NCI-H82 treated with DMSO at 0.1 percent for 48 hours (cell line): ENCODE data around the gene RAD18.

Source experiments
- DNase-seq: peaks from one replicate; lab custom pipeline; 2025; ENCODE audit not compliant: unreplicated experiment; lab: John Stamatoyannopoulos, UW

The RAD18 gene

DNA sequence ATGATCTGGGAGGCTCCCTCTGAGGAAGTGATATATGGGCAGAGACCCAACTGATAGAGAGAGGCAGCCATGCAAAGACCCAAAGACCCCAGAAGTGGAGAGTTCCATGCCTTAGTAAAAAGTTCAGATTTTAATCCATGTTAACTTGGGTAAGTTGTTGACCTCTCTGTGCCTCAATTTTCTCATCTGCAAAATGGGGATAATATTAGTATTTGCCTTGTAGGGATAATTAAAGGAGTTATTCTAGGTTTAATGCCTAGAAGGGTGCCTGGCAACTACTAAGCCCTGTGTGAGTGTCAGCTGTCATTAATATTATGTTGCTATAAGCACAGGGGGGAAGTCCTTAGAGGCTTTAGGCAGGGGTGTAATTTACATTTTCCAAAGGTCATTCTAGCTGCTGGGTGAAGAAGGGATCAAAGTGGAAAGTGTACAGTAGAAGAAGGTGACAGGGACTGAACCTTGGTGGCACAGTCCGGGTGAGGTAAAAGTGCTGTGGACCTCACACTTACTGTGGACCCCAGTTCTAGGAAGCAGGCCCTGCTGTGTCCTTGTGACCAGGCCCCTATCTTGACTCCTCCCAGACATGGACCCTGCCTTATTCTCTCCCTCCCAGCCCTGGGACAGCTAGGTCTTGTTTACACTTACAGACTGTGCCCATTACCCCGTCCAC lies 3.0 kb upstream of the RAD18 start:
- no peak for DNase-seq

DNA sequence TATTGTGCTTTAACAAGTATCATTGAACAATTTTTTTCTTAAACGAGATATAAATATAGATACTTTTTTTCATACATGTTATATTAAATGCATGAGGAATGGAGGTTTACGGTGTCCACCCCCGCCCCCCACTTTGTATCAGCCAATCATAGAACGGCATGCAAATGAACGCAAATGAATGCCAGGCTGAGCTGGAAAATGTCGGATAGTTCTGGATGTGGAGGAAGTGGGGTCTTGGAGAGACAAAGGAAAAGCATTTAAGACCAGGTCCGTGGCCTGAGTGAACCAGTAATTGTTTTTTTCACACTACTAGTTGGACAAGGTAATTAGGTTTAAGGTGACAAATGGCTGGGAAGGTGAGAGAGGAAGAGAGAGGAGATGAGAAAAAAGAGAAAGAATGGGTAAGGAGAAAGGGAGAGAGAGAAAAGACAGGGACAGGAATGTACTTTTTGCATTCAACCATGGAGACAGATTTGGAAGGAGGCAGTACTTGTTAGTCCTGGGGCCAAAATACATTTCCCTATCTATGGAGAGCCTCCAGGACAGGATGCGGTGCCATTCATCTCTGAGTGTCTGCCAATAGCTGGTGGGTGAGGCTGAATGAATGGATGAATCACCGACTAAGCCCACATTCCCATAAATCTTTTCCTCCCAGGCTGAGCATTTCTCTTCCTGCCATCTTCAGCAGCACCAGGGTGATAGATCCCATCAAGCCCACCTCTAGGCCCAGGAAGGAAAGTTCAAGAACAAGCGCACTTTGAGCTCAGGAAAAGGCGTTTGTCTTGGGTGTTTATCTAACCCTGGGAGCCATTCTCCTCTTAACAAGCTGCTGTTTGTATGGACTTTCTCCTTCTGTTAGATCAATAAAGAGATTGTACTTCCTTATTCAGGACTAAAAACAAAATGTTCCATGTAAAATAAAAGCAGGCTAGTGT lies 1.4 kb upstream of the RAD18 start:
- DNase-seq, result no peak

DNA sequence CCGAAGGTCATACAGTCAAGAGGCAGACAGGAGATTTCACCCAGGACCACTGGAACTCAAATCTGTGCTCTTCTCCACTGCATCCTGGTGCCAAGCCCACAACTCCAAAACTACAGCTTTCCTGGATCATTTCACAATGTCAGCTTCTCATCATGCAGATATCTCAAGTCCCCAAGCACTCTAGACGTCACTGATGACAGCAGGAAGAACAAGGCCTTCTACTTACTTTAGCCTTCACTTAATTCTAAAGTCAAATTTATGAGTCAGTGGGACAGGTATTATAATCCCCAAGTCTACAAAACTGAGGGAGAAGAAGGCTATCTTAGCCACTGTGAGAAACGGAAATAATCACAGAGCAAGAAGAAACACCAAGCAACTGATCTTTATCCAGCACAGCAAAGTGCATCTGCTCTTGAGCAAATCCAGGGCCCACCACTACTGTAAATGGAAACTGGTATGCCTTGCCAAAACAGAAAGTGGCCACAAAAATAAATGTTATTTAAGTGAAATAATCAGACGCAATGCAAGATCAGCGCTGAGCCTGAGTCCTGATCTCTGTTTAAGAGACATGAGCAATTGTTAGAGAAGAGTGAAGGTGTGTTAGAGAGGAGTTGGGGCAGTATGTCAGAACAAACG lies 928 bp downstream of the RAD18 start:
- no peak for DNase-seq

DNA sequence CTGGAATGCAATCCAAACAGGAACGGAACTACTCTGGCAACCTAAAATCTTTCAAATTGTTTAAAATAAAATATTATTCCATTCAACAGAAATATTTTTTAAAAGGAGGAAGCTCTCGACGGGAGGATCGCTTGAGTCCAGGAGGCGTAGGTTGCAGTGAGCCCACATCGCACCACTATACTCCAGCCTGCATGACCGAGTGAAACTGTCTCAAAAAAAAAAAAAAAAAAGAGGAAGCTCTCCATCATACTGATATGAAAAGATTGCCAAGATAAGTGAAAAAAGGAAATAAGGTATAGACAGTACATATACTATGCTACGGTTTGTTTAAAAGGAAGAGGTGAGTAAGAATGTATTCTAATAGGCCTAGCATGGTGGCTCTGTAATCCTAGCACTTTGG lies 3.6 kb downstream of the RAD18 start:
- DNase-seq, result no peak

DNA sequence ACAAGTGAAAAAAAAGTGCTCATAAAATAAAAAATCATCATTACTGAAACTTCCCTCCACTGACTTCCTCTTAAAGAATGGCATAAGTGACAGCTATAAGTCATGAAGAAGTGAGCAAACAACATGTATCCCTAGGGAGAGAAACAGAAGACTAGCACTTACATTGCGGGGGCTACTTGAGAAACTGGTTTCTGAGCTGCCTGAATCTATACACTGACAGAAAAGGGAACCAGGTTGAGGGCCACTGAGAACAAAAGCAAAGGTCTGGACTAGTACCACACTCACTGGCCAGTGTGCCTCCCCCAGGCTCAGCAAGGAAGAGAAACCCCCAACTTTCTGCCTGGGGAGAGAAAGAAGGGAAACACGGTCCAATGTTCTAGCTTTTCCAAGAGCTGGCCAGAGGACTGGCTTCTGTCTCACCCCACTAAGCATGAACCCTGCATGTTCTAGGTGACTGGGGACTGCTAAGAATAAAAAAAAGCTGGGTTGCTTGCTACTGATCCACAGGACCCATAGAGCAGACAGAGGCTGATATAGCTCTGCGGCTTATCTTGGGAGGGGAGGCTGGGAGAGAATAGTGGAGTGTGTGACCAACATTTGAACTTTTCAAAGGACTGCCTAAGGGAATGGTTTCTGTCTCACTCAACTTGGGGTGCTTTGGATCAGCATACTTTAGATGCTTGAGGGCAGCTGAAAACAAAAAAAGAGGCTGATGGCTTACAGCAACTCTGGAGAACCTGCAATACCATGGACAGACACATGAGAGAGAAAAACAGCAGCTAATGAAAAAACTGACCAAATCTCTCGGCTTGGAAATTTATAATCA lies 8.1 kb downstream of the RAD18 start:
- DNase-seq, result no peak

DNA sequence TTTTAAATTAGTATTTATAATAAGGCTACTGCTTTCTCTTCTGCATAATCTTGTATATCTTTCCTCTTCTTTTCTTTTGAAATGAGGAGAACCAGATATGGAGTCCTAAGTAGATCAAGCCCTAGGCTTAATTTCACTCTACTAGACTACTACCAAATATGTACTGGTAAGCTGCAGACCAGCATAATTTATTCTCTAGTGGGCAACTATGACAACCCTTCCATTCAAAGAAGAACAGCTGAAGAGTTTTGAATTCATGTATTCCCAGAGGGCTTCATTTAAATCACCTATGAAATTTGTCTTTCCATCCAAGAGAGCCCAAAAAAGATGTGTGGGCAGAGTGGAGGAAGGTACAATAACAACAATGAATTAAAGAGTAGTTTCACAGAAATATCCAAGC lies 10.0 kb downstream of the RAD18 start:
- DNase-seq, result no peak

DNA sequence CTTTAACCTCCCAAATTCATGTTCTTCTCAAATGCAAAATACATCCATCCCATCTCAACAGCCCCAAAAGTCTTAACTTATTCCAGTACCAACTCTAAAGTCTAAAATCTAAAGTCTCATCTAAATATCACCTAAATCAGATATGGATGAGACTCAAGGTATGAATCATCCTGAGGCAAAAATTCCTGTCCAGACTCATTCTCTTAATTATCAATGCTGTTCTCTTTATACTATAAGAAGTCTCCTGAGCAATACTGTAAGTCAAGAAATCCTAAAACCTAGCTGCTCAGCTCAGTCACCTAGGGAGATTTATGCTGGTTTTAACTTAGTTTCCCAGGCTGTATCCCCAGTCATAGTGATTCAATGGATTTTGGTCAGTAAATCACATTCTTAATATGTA lies 11.1 kb downstream of the RAD18 start:
- no peak for DNase-seq

DNA sequence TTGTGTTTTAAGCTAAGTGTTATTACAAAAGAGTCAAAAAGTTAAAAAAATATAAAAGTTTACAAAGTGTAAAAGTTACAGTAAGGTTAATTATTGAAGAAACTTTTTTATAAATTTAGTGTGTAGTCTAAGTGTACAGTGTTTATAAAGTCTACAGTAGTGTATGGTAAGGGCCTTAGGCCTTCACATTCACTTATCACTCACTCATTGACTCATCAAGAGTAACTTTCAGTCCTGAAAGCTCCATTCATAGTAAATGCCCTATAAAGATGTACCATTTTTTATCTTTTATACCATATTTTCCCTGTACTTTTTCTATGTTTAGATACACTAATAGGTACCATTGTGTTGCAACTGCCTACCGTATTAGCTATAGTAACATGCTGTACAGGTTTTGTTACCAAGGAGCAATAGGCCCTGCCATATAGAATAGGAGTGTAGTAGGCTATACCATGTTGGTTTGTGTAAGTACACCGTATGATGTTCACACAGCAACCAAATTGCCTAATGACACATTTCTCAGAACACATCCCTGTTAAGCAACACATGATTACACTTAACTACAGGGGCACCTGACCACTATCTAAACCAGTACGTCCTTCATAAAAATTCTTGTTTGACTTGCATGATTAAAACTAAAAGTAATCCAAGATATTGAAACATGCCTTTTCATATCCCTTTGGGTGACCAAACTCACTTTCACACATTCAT lies 17.2 kb downstream of the RAD18 start:
- no peak for DNase-seq

DNA sequence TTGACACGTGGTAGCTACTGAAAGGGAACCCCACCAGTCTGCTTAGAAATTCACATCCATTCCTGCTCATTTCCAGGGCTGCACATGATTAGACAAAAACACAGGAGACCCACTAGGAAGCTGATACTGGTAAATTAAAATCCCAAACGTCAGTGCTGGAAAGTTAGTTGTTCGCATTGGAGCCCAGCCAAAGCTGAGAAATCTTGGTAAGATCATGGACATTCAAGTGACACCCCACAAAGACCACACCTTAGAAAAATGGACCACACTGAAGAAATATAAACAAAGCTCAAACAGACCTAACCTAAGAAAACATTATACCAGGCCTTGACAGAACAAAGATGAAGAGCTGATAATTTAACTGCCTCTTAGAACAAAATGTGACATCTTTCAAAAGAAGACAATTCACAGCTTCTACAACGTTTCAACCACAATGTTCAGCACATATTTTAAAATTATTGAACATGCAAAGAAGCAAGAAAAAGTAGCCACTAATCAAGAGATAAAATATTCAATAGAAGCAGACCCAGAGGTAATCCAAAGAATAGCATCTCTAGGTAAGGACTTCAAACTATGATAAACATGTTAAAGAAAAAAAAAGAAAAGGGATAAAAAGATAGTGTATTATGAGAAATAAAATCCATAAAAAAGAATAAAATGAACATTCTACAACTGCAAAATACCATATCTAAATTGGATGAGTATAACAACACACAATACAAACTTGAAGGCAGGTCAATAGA lies 20.4 kb downstream of the RAD18 start:
- no peak for DNase-seq

DNA sequence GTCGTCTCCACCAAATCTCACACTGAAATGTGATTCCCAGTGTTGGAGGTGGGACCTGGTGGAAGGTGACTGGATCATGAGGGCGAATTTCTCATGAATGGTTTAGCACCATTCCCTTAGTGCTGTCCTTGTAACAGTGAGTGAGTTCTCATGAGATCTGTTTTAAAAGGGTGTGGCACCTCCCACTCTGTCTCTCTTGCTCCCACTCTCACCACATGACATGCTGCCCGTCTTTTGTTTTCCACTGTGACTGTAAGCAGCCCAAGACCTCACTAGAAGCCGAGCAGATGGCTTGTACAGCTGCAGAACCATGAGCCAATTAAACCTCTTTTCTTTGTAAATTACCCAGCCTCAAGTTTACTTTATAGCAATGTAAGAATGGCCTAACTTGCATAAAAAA lies 21.2 kb downstream of the RAD18 start:
- DNase-seq, result no peak

DNA sequence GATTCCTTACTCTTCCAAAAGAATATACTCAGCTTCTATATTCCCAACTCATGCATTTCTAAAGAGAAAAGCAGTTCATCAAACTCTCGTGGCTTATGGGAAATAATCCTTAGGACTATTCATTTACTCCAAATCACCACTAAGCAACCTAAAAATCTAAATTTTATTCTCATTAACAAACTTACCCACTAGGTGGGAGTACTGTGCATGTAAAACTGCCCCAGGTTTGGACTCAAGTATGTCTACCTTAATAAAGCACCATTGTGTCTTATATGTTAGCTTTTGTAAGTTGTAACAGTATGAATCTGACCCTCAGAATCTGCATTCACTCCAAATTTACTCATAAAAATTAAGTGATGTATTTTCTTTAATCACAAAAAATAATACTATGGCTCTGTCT lies 25.3 kb downstream of the RAD18 start:
- DNase-seq, result no peak

DNA sequence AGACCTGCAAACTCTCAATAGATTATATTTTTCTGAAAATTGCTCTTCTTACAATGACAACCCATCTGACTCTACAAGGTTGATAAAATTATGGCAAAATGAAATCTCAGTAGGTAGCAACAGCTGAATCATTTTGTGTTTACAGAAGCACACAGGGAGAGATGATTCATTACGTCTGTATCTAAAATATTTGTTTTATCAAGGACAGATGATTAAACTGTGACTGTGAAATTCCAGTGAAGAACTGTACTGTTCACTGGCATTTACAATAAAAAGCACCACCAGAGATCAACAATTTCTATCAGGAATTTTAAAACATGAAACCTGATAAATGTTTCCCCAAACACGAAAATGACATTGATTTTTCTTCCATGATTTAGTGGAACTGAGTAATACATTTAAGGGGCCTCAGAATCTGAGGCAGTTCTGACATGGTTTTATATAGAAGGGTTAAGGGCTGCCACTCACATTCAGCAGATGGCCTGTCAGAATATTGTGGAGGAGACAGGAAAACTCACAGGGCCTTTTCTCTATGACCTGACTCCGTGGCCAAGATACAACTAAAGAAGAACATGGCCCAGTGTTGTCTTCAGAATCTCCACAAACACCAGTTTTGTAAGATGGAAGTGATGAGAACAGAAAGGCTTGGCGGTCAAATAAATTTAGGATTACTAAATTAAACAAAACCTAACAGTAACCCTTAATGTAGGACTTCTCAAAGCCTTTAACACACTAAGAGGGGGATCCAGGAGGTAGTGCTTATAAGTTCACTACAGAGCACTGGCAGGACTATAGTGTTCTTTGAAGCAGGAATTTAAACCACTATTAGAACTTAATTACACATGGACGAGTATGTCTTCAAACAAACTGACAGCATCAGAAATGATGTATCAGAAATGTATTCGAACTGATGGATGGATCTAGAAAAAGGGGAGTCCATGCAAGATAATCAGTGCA lies 25.9 kb downstream of the RAD18 start:
- DNase-seq, result no peak

DNA sequence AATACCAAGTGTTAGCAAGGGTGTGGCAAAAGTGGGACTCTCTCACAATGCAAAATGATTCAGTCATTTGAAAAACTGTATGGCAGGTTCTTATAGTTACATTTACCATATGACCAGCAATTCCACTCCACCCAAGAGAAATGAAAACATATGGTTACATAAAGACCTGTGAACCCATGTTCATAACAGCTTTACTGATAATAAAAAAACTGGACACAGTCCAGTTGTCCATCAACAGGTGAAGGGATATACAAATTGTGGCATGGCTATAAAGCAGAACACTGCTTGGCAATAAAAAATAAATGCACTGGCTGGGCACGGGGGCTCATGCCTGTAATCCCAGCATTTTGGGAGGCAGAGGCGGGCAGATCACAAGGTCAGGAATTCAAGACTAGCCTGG lies 30.8 kb downstream of the RAD18 start:
- no peak for DNase-seq

DNA sequence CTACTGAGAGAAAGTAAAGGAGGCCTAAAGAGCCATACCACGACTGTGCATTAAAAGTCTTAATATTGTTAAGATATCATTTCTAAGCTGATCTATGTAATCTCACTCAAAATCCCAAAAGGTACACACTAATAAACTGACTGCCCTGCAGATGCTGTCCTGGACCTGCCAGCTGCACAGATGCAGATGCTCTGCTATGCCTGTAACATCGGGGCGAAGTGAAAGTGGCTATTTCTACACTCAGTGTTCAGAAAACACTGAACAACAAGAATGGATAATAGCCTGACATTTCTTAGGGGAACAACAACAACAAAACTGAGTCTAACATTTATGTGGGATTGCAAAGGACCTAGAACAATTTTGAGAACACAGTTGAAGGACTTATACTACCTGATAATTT lies 31.9 kb downstream of the RAD18 start:
- no peak for DNase-seq

DNA sequence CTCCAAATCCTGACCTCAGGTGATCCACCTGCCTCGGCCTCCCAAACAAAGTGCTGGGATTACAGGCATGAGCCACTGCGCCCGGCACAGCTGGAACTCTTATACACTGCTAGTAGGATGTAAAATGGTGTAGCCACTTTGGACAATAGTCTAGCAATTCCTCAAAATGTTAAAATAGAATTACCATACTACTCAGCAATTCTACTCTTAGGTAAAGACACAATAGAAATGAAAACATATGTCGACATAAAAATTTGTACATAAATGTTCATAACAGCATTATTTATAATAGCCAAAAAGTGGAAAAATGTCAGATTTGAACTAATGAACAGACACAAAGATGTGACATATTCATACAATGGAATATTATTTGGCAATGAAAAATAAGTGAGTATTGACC lies 33.4 kb downstream of the RAD18 start:
- DNase-seq, result no peak

DNA sequence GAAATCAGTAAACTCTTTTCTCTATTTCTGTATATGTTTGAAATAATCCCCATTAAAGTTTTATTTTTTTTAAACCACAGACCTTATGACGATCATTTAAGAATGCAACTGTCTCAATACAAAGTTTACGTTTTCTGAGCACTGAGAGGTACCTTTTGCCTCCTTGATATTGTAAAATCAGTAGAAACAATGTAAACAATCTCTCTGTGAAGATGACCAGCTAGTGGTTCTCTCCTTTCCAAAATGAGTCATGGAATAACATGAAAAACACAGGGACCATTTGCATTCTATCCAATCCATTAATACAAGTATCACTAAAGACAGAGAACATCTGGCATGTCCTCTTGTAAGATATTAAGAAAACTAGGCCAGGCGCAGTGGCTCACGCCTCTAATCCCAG lies 48.8 kb downstream of the RAD18 start:
- DNase-seq, result no peak

DNA sequence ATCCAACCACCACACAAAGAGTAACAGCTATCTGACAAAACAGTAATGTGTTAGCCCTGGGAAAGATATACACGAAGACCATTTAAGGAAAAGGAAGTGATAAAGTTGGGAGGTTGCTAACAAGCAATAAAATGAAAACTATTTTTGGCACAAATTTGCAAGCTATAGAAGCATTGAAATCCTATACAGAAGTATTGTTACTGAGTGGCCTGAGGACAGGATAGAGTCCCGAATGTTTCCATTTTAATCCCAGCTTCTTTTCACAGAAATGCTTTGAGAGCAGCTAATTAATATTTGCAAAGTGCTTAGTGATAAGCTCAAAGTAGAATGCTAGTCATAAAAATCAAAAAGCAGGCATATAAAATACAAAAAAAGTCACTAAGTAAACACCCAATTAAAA lies 51.5 kb downstream of the RAD18 start:
- no peak for DNase-seq

DNA sequence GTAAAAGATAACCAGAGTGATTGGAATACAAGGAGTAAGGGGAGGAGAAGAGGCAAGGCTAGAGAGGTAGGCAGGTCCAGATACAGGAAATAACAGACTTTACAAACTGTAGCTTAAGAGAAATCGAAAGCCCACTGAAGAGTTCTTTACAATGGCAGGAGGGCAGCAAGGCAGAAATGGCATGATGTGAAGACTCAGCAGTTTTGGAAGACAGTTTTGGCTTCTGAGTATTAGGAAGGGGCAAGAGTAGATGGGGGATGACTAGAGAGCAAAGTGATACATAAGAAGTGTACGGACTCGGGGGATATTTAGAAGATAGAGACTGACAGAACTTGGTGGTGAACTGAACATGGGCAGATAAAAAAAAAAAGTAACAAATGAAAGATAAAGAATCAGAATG lies 54.1 kb downstream of the RAD18 start:
- DNase-seq, result no peak

DNA sequence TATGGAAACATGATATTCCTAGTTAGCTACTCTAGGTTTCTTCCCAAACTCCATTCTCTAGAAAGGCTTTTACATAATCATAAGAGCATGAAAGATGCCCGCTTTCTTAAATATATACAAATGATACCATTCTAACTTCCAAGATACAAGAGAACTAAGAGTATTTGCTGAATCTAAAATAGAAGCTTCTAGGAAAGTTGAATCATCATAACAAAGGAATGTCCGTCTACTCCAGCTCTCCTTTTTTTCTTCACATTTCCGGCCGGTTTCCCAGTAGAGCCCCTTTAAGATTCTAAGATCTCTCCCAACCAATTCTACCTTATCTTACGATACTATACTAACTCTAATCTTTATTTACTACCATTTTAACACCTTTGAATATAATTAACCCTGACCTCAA lies 60.1 kb downstream of the RAD18 start:
- DNase-seq, result no peak
